Measurements from ENCODE around the gene RTL9.
"Not testable (repeated sequence)": the region's sequence is repeated elsewhere in the genome, so short reads cannot be mapped to it uniquely, and the experiment has no call there.

Gene RTL9

DNA sequence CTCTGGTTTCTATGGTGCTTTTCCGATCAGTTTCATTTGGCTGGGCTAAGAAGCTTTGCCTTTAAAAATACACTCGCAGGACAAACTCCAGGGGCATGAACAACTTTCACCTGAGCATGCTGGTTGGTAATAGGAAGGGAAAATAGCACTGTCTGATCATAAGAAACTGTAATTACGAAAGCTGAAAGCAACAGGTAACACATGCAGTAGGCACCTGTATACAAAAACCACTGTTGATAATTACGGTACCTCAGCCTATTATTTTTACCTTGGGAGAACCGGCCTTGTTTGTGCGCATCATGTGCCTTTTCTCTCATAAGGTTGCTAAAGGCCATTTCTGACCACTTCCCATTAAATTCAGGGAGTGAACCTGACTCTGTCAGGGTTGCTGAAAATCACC lies 45.7 kb downstream of the RTL9 start:
- DNase-seq (ENCODE audit: low read depth in 2 of 2, low spot score in 1 of 2) = no peak

GRCh38 chrX:110406250-110406649 lies 47.6 kb downstream of the RTL9 start:
- not testable (repeated sequence) for DNase-seq (ENCODE audit: low read depth in 2 of 2, low spot score in 1 of 2)

- no peak for DNase-seq (ENCODE audit: low read depth in 2 of 2, low spot score in 1 of 2)
Measured at GRCh38 chrX:110406822-110407221, 48.2 kb downstream of the RTL9 start.

DNA sequence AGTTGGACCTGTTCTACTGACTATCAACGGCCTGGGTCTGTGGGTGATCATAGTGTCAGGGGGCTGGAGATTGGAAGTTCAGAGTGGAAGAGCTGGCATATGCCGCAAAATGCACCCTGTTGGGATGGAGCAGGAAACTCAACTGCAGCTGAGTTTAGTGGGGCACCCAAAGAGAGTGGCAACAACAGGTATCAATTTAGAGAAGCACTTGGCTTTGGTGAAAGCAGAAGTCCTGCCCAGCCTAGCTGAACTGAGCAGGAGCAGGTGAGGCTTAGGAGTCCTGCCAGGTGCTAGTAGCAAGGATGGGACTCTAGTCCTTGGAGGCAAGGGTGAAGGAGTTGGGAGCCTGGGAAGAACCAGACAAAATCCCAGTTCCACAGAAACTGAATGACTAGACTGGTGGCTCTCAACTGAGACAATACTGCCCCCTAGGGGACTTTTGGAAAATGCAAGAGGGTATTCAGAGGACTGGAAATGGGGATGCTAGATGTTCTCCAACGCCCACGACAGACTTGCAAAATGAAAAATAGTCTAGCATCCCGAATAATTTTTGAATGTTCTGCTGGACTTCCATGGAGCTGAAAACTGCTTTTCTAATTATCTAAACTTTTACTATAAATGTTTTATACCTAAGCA lies 49.4 kb downstream of the RTL9 start:
- peak in 1 of 2 donors; percentile 14 for DNase-seq (ENCODE audit: low read depth in 2 of 2, low spot score in 1 of 2)
